Measurements from ENCODE around the gene SSR2.

SSR2 gene

DNA sequence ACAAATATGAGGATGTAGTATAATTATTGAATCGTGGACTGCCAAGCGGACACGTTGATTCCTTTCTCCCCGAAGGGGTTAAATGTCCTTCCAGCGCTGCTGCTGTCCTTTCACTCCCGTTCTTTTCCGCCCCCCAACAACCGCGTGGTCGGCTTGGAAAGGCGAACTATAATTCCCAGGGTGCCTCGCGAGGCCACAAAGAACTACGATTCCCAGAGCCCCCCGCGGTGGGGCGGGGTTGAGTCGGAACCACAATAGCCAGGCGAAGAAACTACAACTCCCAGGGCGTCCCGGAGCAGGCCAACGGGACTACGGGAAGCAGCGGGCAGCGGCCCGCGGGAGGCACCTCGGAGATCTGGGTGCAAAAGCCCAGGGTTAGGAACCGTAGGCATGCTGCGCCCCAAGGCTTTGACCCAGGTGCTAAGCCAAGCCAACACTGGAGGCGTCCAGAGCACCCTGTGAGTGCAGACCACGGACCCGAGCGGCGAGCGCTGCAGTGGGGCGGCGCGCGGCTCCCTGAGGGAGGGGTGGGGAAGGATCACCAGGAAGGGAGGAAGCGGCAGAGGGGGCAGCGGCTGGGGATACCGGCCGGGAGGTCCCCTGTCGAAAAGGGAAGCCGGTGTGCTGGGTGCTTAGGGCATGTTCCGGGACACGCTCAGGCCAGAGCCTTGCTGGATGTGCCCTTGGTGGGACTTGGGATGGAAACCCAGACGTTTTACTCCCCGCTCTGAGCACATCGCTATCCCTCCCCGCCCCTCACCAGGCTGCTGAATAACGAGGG is 33.9 kb upstream of the SSR2 start, which contains the start of gene LAMTOR2 (continued):
- TF ChIP-seq, protein P1, sequence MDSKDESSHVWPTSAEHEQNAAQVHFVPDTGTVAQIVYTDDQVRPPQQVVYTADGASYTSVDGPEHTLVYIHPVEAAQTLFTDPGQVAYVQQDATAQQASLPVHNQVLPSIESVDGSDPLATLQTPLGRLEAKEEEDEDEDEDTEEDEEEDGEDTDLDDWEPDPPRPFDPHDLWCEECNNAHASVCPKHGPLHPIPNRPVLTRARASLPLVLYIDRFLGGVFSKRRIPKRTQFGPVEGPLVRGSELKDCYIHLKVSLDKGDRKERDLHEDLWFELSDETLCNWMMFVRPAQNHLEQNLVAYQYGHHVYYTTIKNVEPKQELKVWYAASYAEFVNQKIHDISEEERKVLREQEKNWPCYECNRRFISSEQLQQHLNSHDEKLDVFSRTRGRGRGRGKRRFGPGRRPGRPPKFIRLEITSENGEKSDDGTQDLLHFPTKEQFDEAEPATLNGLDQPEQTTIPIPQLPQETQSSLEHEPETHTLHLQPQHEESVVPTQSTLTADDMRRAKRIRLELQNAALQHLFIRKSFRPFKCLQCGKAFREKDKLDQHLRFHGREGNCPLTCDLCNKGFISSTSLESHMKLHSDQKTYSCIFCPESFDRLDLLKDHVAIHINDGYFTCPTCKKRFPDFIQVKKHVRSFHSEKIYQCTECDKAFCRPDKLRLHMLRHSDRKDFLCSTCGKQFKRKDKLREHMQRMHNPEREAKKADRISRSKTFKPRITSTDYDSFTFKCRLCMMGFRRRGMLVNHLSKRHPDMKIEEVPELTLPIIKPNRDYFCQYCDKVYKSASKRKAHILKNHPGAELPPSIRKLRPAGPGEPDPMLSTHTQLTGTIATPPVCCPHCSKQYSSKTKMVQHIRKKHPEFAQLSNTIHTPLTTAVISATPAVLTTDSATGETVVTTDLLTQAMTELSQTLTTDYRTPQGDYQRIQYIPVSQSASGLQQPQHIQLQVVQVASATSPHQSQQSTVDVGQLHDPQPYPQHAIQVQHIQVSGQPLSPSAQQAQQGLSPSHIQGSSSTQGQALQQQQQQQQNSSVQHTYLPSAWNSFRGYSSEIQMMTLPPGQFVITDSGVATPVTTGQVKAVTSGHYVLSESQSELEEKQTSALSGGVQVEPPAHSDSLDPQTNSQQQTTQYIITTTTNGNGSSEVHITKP (tag by site-specific recombination; IDR thresholded peaks at IDR 0.05): peak; percentile 97
- TF ChIP-seq ZNF211 (tag by site-specific recombination; IDR thresholded peaks at IDR 0.05; ENCODE audit: low read depth) (no peak), ZNF24 (tag by site-specific recombination; IDR thresholded peaks at IDR 0.05) (0 out of 2 replicates have a peak, but pooled peaks have one; percentile 72), ZNF561 (tag by site-specific recombination; IDR thresholded peaks at IDR 0.05; ENCODE audit: borderline replicate concordance) (peak; percentile 87), ZBTB8A (tag by site-specific recombination; IDR thresholded peaks at IDR 0.05) (peak; percentile 74), ZNF266 (tag by site-specific recombination; IDR thresholded peaks at IDR 0.05; ENCODE audit: low read depth) (no peak), ZNF792 (tag by site-specific recombination; IDR thresholded peaks at IDR 0.05) (no peak), ZNF747 (tag by site-specific recombination; IDR thresholded peaks at IDR 0.05) (no peak), ZNF585B (tag by site-specific recombination; IDR thresholded peaks at IDR 0.05) (no peak; the same call in 1 of the 2 replicates), HOXC10 (CRISPR knock-in tag; IDR thresholded peaks at IDR 0.05) (no peak), ZNF548 (tag by site-specific recombination; IDR thresholded peaks at IDR 0.05) (no peak), ZNF664 (tag by site-specific recombination; IDR thresholded peaks at IDR 0.05) (no peak), ZNF629 (tag by site-specific recombination; IDR thresholded peaks at IDR 0.05) (peak; percentile 56), ZNF184 (tag by site-specific recombination; IDR thresholded peaks at IDR 0.05) (peak; percentile 60; the same call in 1 of the 2 replicates), ZNF610 (tag by site-specific recombination; IDR thresholded peaks at IDR 0.05; ENCODE audit: borderline replicate concordance) (peak; percentile 66), EGR2 (tag by site-specific recombination; IDR thresholded peaks at IDR 0.05; ENCODE audit: low read depth) (0 out of 2 replicates have a peak, but pooled peaks have one; percentile 13), ZXDB (tag by site-specific recombination; IDR thresholded peaks at IDR 0.05) (peak; percentile 93)
- TF ChIP-seq, protein P2, sequence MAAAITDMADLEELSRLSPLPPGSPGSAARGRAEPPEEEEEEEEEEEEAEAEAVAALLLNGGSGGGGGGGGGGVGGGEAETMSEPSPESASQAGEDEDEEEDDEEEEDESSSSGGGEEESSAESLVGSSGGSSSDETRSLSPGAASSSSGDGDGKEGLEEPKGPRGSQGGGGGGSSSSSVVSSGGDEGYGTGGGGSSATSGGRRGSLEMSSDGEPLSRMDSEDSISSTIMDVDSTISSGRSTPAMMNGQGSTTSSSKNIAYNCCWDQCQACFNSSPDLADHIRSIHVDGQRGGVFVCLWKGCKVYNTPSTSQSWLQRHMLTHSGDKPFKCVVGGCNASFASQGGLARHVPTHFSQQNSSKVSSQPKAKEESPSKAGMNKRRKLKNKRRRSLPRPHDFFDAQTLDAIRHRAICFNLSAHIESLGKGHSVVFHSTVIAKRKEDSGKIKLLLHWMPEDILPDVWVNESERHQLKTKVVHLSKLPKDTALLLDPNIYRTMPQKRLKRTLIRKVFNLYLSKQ (tag by site-specific recombination; IDR thresholded peaks at IDR 0.05; ENCODE audit: borderline replicate concordance): no peak
- TF ChIP-seq, protein P3, sequence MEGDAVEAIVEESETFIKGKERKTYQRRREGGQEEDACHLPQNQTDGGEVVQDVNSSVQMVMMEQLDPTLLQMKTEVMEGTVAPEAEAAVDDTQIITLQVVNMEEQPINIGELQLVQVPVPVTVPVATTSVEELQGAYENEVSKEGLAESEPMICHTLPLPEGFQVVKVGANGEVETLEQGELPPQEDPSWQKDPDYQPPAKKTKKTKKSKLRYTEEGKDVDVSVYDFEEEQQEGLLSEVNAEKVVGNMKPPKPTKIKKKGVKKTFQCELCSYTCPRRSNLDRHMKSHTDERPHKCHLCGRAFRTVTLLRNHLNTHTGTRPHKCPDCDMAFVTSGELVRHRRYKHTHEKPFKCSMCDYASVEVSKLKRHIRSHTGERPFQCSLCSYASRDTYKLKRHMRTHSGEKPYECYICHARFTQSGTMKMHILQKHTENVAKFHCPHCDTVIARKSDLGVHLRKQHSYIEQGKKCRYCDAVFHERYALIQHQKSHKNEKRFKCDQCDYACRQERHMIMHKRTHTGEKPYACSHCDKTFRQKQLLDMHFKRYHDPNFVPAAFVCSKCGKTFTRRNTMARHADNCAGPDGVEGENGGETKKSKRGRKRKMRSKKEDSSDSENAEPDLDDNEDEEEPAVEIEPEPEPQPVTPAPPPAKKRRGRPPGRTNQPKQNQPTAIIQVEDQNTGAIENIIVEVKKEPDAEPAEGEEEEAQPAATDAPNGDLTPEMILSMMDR (tag by site-specific recombination; IDR thresholded peaks at IDR 0.05): peak; percentile 10; the same call in 1 of the 2 replicates

Measured in HEK293 (cell line).